Vagina (tissue), 2 donors: ENCODE data around the gene ALG11.

Experiments
- CTCF ChIP-seq, 3 experiments: fragments of 450-650 bp in 2 of 3; fragments of 200-600 bp in 1 of 3; sonication (generic) in 1 of 3; IDR thresholded peaks; one replicate each; pipeline ENCODE4 v1.5.1; 2017 to 2019; ENCODE audit warnings: antibody characterized with exemption in 3 of 3, mild to moderate bottlenecking in 2 of 3, moderate library complexity in 2 of 3
- POLR2A ChIP-seq, 2 donors: fragments of 450-650 bp; IDR thresholded peaks; one replicate each; pipeline ENCODE4 v1.6.1; 2017; ENCODE audit warnings: antibody characterized with exemption in 2 of 2, mild to moderate bottlenecking in 2 of 2, moderate library complexity in 2 of 2

- TF ChIP-seq CTCF (IDR thresholded peaks at IDR 0.05) (no peak), POLR2A (IDR thresholded peaks at IDR 0.05) (no peak)
Observed at GRCh38 chr13:52003541-52003940, 8.7 kb upstream of the ALG11 start.
